HG03520 (cell line): Measurements from ENCODE around the gene UBE2V1.
A peak's percentile ranks its signal among the peaks of the same experiment; 100 is the strongest.
"Not testable (repeated sequence)": the region's sequence is repeated elsewhere in the genome, so short reads cannot be mapped to it uniquely, and the experiment has no call there.

Experiments used
- ATAC-seq: cut with Tn5 transposase; IDR thresholded peaks from one replicate; pipeline ENCODE4 v1.9.1; 2021; ENCODE audit warnings: mild to moderate bottlenecking, moderate library complexity; ENCODE audit not compliant: unreplicated experiment

UBE2V1 gene

GRCh38 chr20:50097843-50098242, 15.1 kb downstream of the UBE2V1 start:
- ATAC-seq, result no peak

- no peak for ATAC-seq
These were observed 16.7 kb downstream of the UBE2V1 start for GRCh38 chr20:50096237-50096636.

GRCh38 chr20:50095476-50096078, 17.4 kb downstream of the UBE2V1 start:
- no peak for ATAC-seq

GRCh38 chr20:50094522-50094921, 18.4 kb downstream of the UBE2V1 start:
- ATAC-seq, result no peak

DNA sequence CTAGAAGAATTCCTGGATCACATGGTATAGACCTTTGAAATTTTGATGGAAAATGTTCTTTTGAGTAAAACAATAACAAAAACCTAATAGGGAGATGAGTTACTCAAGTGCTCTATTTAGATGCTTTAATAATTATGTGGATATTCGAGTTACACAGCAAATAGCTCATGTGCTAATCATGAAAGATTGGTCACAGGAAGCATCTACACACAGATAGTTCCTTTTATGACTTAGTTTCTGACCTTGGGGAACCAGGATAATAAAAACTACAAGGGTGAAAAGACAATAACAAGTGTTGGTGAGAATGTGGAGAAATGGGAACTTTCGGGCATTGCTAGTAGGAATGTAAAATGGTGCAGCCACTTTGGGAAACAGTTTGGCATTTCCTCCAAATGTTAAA, 19.7 kb downstream of the UBE2V1 start:
- ATAC-seq, result no peak

DNA sequence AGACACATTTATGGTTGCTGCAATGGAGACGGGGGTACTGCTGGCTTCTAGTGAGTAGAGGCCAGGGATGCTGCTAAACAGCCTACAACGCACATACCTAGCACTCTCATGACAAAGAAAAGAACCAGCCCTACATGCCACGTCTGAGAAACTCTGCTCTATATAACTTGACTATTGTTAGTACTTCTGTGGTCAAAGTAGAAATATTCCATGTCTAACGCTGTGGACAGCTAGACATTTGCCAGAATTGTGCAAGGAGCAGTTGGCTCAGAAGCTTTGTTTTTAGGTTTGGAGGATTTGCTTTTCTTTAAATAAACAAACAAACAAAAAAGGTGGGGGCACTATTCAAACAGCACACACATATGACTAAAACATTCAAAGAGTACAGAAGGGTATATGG, 20.5 kb downstream of the UBE2V1 start:
- ATAC-seq, result no peak

- no peak for ATAC-seq
These were observed 23.2 kb downstream of the UBE2V1 start for GRCh38 chr20:50089787-50090177.

DNA sequence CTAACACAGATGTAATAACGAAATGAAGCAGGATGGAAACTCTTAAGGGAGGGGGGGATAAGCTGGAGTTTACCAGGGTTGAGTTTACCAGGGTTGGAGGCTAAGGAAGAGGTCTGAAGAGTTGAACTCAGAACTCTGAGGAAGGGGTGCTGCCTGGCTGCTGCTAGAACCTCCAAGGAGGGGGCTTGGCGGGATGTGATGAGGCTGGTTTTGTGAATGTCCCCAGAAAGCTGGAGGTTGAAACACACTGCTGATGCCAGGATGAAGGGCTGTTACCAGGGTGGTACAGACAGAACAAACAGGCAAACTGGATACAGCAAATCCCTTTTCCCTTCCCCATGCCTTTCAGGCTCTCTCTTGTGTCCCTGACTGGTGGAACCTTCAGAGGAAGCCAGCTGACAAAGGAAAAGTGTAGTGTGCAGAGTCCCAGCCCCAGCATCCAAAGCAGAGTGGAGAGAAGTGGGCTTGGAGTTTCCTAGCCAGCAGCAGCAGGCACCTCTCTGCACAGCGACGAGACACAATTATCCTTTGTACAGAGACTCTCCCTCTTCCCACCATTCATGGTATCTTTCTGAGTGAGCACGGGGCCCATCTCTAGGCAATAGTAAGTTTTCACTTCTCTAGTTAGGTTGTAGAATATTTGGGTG, 23.7 kb downstream of the UBE2V1 start:
- ATAC-seq, result no peak

DNA sequence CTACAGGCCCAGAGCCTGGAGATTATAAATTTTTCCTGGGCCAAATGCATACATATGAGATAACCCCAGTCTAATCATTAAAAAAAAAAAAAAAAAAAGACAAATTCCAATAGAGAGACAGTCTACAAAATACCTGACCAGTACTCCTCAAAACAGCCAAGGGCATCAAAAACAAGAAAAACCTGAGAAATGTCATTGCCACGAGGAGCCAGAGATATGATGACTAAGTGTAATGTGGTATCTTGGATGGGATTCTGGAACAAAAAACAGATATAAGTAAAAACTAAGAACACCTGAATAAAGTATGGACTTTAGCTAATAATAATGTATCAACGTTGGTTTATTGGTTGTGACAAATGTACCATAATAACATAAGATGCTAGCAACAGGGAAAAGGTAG, 24.9 kb downstream of the UBE2V1 start:
- ATAC-seq, result no peak

- ATAC-seq, result no peak
These were observed 27.2 kb downstream of the UBE2V1 start for GRCh38 chr20:50085481-50086365.

- no peak for ATAC-seq
These were observed 27.8 kb downstream of the UBE2V1 start for GRCh38 chr20:50085146-50085480.

DNA sequence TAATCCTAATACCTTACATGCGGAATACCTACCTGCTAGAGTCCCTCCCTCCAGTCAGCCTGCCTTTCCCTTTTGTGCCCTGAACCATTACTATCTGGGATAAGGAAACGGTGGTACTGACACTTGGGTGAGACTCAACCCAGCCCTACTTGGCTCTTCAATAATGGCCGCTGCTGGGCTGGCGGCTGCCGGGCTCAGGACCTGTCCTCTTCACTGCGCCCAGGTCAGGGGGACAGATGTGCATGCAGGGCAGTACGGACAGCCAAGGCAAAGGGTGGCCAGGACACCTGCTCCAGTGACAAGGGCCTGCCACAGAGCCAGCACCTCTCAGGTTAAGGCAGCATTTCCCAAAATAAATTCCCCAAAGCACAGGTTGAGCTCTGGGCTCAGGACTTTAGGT, 29.9 kb downstream of the UBE2V1 start:
- no peak for ATAC-seq

DNA sequence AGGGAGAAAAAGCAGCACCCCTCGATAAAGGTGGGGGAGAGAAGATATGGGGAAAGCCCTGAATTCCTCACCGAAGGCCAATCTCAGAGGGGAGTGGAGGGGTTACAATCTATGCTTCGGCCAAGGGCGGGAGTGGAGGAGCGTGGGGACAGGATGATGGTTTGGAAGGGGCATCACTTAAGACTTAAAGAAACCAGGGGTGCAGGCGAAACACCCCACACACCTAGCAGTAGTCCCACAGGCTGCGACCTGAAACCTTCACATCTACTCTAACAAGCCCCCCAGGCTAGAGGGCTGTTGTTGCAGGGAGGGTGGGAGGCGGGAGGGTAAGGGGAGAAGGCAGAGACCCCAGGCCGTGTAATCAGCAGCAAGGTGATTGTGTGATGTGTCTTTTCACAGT, 30.9 kb downstream of the UBE2V1 start:
- ATAC-seq, result not testable (repeated sequence)

GRCh38 chr20:50077818-50078601, 34.9 kb downstream of the UBE2V1 start:
- ATAC-seq, result no peak

GRCh38 chr20:50073500-50073899, 39.5 kb downstream of the UBE2V1 start:
- no peak for ATAC-seq

DNA sequence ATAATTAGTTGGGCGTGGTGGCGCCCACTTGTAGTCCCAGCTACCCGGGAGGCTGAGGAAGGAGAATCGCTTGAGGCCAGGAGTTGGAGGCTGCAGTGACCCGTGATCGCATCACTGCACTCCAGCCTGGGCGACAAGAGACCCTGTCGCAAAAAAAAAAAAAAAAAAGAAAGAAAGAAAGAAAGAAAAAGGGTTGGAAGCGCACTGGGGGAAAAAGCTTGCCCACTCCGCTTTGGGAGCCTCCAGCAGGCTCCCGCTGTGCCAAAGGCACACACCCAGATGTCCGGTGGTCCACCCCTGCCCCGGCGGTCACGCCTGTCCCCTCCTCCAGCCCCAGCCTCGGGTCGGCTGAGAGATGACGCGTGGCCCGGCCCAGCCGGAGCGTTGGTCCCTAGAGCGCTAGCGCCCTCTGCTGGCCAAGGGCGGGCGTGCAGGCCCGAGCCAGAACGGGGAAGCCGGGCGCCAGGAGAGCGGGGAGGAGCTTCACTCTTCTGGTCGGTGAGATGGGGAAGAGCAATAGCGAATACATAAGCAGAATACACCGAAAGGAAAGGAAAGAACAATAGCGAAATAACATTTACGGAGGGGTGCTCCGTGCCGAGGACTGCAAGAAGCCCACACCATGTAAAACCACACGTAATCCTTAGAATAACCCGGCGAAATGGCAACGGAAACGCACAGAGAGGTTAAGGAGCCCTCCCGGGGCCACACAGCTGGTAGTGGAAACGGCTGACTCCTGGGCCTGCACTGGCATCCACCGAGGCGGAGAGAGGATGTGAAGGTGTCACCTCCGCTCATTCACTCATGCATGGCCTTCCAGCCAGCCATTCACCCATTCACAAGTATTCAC, 41.7 kb downstream of the UBE2V1 start:
- ATAC-seq, result peak; percentile 86

DNA sequence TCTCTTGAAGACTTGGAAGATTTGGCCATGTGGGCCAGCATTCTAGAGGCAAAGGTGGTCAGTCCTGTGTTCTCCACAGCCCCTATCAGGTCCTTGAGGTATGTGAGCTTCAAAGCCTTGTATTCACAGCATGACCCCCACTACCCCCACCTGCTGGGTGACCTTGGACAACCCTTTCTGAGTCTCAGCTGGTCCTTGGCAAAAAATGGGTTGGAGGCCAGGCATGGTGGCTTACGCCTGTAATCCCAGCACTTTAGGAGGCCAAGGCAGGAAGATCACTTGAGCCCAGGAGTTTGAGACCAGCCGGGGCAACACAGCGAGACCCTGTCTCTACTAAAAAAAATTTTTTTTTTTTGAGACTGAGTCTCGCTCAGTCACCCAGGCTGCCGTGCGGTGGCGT, 42.6 kb downstream of the UBE2V1 start:
- no peak for ATAC-seq

DNA sequence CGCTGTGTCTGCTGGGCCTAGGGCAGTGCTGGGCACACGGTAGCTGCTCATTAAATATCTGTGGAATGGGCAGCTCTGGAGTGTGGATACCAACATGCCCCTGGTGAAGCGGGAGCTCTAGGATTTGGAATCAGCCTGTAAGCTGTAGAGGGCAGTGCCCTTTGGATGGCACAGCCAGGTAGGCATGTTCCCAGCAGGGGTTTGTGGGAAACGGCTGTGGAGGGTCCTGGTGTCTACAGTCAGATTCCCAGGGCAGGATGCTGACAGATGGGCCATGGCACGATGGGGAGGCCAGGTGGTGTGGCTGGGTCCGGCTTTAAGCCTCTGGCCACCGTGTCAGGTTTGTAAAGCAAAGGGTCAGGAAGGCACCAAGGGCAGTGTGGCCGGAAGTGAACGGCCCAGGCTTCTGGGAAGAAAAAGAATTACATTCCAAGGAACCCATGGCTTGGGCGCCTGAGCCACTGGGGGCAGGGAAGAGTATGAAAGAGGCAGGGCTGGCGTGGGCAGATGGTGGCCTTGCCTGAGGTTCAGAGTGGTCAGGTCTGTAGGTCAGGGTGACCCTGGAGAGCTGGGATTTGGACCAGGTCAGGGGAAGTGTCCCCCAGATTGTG, 44.8 kb downstream of the UBE2V1 start:
- ATAC-seq, result no peak

DNA sequence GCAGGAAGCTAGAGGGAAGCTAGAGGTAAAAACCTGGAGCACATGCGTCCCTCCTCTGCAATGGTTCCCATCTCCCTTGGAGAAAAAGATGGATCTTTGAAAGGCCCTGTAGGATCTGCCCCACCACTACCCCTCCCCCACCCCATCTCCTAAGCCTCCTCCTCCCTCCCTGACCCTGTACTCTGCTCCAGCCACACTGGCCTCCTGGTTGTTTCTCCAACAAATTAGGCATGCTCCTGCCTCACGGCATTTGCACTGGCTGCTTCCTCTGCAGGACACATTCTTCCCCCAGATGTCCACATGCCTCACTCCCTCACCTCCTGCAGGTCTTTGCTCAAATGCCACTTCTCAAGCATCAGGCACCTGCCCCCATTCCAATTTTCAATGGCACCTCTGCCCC, 45.5 kb downstream of the UBE2V1 start:
- ATAC-seq, result no peak

- no peak for ATAC-seq
These were observed 45.9 kb downstream of the UBE2V1 start for GRCh38 chr20:50067018-50067417.
